Measurements from ENCODE around the gene TRIM2. TPM values are rescaled to one million over a fixed set of nuclear protein-coding genes. Genes with fewer than 3 reads are reported as not detected.
"Not testable (repeated sequence)": the region's sequence is repeated elsewhere in the genome, so short reads cannot be mapped to it uniquely, and the experiment has no call there.

Gene TRIM2
- total RNA-seq, 1 experiment from 2014 or later: 11.0 TPM

GRCh38 chr4:153189016-153189801, 15.0 kb upstream of the TRIM2 start:
- no peak for DNase-seq (ENCODE audit: low read depth)

- no peak for DNase-seq (ENCODE audit: low read depth)
Measured at GRCh38 chr4:153191795-153192363, 12.4 kb upstream of the TRIM2 start.

GRCh38 chr4:153197301-153197700, 6.9 kb upstream of the TRIM2 start:
- no peak for DNase-seq (ENCODE audit: low read depth)

- no peak for DNase-seq (ENCODE audit: low read depth)
Measured at GRCh38 chr4:153198719-153199118, 5.5 kb upstream of the TRIM2 start.

GRCh38 chr4:153203746-153204145, 497 bp upstream of the TRIM2 start:
- not testable (repeated sequence) for DNase-seq (ENCODE audit: low read depth)

GRCh38 chr4:153204728-153205648, 745 bp downstream of the TRIM2 start:
- DNase-seq (ENCODE audit: low read depth): no peak

- no peak for DNase-seq (ENCODE audit: low read depth)
Measured at GRCh38 chr4:153205757-153206156, 1.5 kb downstream of the TRIM2 start.

- no peak for DNase-seq (ENCODE audit: low read depth)
Measured at GRCh38 chr4:153206534-153206933, 2.3 kb downstream of the TRIM2 start.

- no peak for DNase-seq (ENCODE audit: low read depth)
Measured at GRCh38 chr4:153207027-153207426, 2.8 kb downstream of the TRIM2 start.

GRCh38 chr4:153207567-153207966, 3.3 kb downstream of the TRIM2 start:
- no peak for DNase-seq (ENCODE audit: low read depth)

GRCh38 chr4:153209410-153209809, 5.2 kb downstream of the TRIM2 start:
- DNase-seq (ENCODE audit: low read depth): no peak

- DNase-seq (ENCODE audit: low read depth): no peak
Measured at GRCh38 chr4:153210727-153211126, 6.5 kb downstream of the TRIM2 start.

GRCh38 chr4:153211986-153212728, 7.9 kb downstream of the TRIM2 start:
- DNase-seq (ENCODE audit: low read depth): no peak

- no peak for DNase-seq (ENCODE audit: low read depth)
Measured at GRCh38 chr4:153212736-153213135, 8.5 kb downstream of the TRIM2 start.

GRCh38 chr4:153215921-153216320, 11.7 kb downstream of the TRIM2 start:
- peak; percentile 3 for DNase-seq (ENCODE audit: low read depth)

- no peak for DNase-seq (ENCODE audit: low read depth)
Measured at GRCh38 chr4:153216546-153216945, 12.3 kb downstream of the TRIM2 start.

GRCh38 chr4:153217440-153217839, 13.2 kb downstream of the TRIM2 start:
- DNase-seq (ENCODE audit: low read depth): peak; percentile 11

- no peak for DNase-seq (ENCODE audit: low read depth)
Measured at GRCh38 chr4:153218961-153219360, 14.7 kb downstream of the TRIM2 start.

- no peak for DNase-seq (ENCODE audit: low read depth)
Measured at GRCh38 chr4:153220682-153221395, 16.6 kb downstream of the TRIM2 start.

GRCh38 chr4:153221783-153222706, 17.8 kb downstream of the TRIM2 start:
- DNase-seq (ENCODE audit: low read depth): peak; percentile 61
